Pons (tissue), 1 donor: Measurements from ENCODE around the gene ASPM.
"Not testable (repeated sequence)": the region's sequence is repeated elsewhere in the genome, so short reads cannot be mapped to it uniquely, and the experiment has no call there.

ENCODE experiments used
- DNase-seq: peaks from one replicate; pipeline ENCODE4 v3.0.0-alpha.2; 2016; ENCODE audit warnings: low spot score

ASPM gene

DNA sequence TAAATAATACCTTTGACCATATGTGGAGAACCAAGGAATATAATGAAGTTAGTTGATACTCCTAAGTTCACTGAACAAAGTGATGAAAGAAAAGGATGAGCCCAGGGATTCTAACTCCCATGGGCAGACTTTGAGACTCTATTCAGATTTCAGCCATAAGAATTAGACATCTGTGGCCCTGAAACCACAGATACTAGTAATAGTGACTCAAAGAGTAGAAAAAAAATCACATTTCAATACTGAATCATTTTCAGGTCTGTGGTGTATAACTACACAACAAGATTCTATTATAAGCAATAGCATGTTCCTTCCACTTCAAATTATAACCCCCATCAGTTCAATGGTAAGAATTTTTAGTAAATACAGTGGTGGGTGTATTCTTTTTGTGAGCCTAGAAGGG lies 63.0 kb downstream of the ASPM start:
- DNase-seq = no peak

GRCh38 chr1:197081117-197081753 lies 65.2 kb downstream of the ASPM start:
- no peak for DNase-seq

DNA sequence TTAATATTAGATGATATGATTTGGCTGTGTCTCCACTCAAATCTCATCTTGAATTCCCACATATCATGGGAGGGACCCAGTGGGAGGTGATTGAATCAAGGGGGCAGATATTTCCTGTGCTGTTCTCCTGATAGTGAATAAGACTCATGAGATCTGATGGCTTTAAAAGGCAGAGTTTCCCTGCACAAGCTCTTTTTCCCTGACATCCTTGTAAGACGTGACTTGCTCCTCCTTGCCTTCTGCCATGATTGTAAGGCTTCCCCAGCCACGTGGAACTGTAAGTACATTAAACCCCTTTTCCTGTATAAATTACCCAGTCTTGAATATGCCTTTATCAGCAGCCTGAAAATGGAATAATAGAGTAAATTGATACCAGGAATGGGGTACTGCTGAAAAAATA lies 66.1 kb downstream of the ASPM start:
- DNase-seq = no peak

GRCh38 chr1:197076585-197076984 lies 69.9 kb downstream of the ASPM start:
- DNase-seq = no peak

DNA sequence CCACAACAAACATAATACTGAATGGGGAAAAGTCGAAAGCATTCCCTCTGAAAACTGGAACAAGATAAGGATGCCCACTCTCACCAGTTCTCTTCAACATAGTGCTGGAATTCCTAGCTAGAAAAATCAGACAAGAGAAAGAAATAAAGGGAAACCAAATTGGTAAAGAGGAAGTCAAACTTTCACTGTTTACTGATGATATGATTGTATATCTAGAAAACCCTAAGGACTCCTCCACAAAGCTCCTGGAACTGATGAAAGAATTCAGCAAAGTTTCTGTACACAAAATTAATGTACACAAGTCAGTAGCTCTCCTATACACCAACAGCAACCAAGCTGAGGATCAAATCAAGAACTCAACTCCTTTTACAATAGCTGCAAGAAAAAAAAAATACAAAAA lies 72.5 kb downstream of the ASPM start:
- no peak for DNase-seq

DNA sequence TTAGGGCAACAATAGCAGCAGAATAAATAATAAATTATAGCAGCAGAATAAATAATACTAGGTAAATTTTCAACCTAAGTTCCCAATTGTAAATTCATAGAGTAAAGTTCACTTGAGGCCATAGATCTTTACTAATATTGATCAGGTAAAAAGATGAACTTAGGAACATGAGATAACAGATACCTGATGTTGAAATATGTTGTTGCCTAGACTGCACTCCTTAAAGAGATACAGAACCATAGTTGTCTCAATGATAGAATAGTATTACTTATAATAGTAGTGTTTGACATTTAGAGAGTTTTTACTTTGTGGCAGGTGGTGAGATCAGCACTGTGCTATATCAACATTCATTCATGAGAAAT lies 79.0 kb downstream of the ASPM start:
- no peak for DNase-seq

DNA sequence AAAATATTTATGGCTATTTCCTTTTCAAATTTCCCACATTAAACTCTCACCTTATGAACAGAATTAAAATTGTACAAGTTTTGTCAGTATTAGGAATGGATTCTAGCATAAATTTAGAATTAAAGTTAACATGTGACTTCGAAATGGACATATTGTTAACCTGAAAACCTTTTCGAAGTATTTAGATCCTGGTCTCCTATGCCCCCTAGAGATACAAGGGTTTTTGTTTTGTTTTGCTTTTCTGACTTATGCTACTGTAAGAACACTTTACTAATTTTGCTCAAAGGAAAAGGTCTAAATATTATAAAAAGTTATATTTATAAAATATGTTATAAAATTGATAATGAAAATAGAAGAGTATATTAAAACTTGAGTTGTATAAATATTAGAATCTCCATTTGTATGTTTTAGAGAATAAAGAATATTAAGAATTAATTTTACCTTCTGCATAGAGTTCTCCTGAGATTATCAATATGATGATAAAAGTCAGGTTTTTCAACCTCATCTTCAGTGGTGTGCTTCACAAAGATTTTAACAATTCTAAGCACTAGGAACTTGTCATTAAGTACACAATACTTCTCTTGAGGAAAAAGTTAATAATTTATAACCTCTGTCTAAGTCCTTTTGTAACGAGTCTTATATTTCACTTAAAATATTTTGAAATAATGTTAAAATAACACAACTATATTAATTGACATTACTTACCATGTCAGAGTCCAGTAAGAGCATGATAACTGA lies 79.6 kb downstream of the ASPM start, which contains the start of gene F13B:
F13B (minus strand) TSS at position 542 of the 738 bp plus-strand sequence; CDS start at position 505, 37 bp downstream.
- DNase-seq = no peak

- DNase-seq = no peak
These were observed 80.2 kb downstream of the ASPM start for GRCh38 chr1:197066277-197066676.

- DNase-seq = no peak
These were observed 80.9 kb downstream of the ASPM start for GRCh38 chr1:197065559-197065958.

DNA sequence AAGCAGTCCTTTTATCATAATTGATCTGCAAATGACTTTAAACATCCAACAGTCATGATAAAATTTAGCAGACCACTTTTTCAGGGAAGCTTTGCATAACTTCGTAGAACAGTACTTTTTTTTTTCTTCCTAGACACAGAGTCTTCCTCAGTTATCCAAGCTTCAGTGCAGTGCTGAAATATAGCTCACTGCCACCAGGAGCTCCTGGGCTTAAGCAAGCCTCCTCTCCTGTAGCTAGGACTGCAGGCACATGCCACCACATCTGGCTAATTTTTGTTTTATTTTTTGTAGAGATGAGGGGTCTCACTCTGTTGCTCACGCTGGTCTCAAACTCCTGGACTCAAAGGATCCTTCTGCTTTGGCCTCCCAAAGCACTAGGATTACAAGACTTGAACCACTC lies 83.3 kb downstream of the ASPM start:
- no peak for DNase-seq

DNA sequence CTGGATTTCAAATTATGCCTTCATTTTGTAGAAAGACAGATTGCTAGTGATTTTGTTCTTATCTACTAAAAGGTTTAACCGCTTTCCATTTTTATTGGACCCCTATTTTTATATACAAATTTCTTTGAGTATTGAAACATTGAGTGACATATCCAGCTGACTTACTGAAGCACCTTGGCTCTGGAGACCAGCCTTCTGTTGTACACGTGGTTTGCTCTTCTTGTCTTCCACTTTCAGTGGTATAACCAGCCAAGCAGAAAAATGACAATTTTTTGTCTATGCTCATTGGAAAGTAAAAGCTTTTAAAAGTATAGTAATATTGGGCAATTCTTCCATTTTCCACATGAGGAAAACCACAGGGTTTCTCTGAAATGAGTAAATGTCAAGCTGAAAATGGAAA lies 83.8 kb downstream of the ASPM start:
- no peak for DNase-seq

DNA sequence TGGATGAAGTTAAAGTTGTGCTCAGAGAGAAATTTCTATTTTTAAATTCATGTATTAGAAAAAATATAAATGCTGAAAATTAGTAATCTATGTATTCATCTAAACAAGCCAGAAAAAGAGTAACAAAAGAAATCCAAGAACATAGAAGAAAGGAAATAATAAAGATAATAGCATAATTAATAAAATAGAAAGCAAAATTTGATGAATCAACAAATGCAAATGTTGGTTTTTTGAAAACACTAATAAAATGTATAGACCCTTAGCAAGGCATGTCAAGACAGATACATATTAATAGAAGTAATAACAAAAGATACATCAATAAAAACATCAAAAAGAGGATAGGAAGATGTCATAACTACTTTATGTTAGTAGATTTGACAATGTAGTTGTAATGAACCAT lies 97.4 kb downstream of the ASPM start:
- DNase-seq = no peak

GRCh38 chr1:197042676-197043341 lies 103.7 kb downstream of the ASPM start:
- DNase-seq = no peak

GRCh38 chr1:197041486-197042353 lies 104.7 kb downstream of the ASPM start:
- no peak for DNase-seq

- no peak for DNase-seq
These were observed 109.6 kb downstream of the ASPM start for GRCh38 chr1:197036861-197037260.

- not testable (repeated sequence) for DNase-seq
These were observed 111.7 kb downstream of the ASPM start for GRCh38 chr1:197034631-197035339.
